Measurements from ENCODE around the gene BAIAP2.

GRCh38 chr17:81020443-81020766 is 14.5 kb upstream of the BAIAP2 start:
- TF ChIP-seq, protein P1, sequence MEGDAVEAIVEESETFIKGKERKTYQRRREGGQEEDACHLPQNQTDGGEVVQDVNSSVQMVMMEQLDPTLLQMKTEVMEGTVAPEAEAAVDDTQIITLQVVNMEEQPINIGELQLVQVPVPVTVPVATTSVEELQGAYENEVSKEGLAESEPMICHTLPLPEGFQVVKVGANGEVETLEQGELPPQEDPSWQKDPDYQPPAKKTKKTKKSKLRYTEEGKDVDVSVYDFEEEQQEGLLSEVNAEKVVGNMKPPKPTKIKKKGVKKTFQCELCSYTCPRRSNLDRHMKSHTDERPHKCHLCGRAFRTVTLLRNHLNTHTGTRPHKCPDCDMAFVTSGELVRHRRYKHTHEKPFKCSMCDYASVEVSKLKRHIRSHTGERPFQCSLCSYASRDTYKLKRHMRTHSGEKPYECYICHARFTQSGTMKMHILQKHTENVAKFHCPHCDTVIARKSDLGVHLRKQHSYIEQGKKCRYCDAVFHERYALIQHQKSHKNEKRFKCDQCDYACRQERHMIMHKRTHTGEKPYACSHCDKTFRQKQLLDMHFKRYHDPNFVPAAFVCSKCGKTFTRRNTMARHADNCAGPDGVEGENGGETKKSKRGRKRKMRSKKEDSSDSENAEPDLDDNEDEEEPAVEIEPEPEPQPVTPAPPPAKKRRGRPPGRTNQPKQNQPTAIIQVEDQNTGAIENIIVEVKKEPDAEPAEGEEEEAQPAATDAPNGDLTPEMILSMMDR (IDR thresholded peaks at IDR 0.05): no peak
- no peak for TF ChIP-seq ZFX (IDR thresholded peaks at IDR 0.05; ENCODE audit: borderline replicate concordance)
